Embryonic facial prominence (tissue), 1 donor: Measurements from ENCODE around the gene HIBADH.
"Not testable (repeated sequence)": the region's sequence is repeated elsewhere in the genome, so short reads cannot be mapped to it uniquely, and the experiment has no call there.

ENCODE experiments used
- DNase-seq: peaks from one replicate; pipeline ENCODE4 v3.0.0-alpha.2; 2016; ENCODE audit errors: extremely low spot score

HIBADH gene

GRCh38 chr7:27600247-27600646 is 62.4 kb downstream of the HIBADH start:
- DNase-seq = no peak

DNA sequence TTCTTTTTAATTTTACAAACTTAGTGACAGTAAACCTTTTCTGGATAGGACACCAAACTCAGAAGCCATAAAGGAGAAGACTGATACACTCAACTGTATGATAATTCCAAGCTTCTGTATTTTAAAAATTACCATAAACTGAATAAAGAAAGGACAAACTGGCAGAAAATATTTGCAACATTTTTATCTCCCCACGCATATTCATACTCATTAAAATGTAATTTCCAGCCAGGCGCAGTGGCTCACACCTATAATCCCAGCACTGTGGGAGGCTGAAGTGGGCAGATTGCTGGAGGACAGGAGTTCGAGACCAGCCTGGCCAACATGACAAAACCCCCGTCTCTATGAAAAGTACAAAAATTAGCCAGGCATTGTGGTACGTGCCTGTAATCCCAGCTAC is 67.7 kb downstream of the HIBADH start:
- no peak for DNase-seq

DNA sequence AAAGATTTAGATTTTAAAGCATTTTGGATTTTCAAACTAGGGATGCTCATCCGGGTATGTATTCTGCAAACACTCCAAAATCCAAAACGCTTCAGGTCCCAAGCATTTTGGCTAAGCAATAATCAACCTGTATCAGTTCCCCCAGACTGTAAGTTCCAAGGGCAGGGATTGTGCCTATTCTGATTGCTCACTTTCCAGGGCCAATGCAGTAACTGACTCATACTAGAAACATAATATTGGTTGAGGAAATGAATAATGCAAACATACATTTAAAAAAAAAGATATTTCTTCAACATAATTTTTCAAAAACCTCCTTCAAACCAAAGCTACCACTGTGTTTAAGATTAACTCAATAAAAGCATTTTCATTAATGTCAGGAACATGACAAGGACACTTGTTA is 69.5 kb downstream of the HIBADH start:
- no peak for DNase-seq

DNA sequence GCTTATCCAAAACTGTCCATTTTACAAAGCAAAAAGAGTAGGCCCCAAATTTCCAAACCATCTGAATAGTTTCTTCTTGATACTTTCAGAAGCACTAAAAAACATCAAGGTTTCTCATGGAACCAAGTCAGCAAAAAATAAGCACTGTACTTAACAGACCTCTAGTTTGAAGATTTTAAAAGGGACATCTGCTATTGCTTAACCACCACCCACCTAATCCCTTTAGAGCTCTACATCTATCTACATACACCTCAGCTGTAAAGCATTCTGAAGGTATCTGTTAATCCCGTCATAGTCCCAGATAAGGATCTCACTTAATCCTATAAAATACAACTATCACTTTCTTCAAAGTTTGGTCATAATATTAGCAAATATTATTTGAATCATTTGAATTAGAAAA is 72.3 kb downstream of the HIBADH start:
- DNase-seq = no peak

- no peak for DNase-seq
Measured at GRCh38 chr7:27587429-27587828, 75.3 kb downstream of the HIBADH start.

GRCh38 chr7:27586825-27587224 is 75.9 kb downstream of the HIBADH start:
- no peak for DNase-seq

GRCh38 chr7:27585781-27586447 is 76.8 kb downstream of the HIBADH start:
- no peak for DNase-seq

- no peak for DNase-seq
Measured at GRCh38 chr7:27581906-27582305, 80.8 kb downstream of the HIBADH start.

GRCh38 chr7:27581119-27581518 is 81.6 kb downstream of the HIBADH start:
- no peak for DNase-seq

- DNase-seq = no peak
Measured at GRCh38 chr7:27579565-27579964, 83.1 kb downstream of the HIBADH start.

DNA sequence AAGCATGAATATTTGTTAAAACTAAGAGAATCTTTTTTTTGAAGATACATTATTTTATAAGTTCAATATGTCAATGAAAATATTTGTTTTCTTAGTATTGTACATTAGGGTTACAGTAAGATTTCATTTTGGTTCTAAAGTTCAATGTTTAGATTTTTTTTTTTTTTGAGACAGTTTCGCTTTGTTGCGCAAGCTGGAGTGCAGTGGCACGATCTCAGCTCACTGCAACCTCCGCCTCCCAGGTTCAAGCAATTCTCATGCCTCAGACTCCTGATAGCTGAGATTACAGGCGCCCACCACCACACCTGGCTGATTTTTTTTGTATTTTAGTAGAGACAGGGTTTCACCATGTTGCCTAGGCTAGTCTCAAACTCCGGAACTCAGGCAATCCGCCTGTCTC is 84.5 kb downstream of the HIBADH start:
- DNase-seq = not testable (repeated sequence)

- no peak for DNase-seq
Measured at GRCh38 chr7:27576360-27576944, 86.2 kb downstream of the HIBADH start.

- no peak for DNase-seq
Measured at GRCh38 chr7:27575613-27576012, 87.1 kb downstream of the HIBADH start.

- no peak for DNase-seq
Measured at GRCh38 chr7:27569106-27569505, 93.6 kb downstream of the HIBADH start.

DNA sequence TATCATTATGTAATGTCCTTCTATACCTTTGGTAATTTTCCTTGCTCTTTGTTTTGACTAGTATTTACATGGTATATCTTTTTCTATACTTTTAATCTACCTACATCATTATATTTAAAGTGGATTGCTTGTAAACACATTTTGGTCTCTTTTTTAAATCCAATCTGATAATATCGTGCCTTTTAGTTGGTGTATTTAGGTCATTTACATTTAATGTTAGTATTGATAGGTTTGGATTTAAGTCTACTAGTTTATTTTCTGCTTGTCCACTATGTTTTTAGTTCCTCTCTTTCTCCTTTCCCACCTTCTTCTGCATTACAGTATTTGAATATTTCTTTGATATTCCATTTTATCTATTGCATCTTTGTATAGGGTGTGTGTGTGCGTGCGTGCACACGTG is 95.4 kb downstream of the HIBADH start:
- DNase-seq = no peak

GRCh38 chr7:27564881-27565482 is 97.7 kb downstream of the HIBADH start:
- no peak for DNase-seq

GRCh38 chr7:27560706-27561235 is 101.9 kb downstream of the HIBADH start:
- DNase-seq = no peak

DNA sequence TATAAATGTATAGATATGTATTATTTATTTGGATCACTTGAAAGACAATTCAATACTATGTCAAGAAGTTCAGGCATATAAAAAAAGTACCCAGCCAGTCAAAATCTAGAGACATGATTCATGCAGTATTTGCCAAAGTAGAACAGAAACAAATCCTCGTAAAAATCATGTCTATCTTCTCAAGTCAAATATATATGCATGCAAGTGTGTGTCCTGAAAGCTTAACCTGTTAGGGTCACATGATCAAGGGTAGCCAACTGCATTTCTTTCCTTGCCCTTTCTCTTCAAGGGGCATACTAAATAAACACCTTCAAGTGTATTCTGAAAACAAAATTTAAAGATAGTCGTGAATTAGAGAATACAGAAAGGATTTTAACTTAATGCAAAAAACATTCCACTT is 107.0 kb downstream of the HIBADH start:
- no peak for DNase-seq

DNA sequence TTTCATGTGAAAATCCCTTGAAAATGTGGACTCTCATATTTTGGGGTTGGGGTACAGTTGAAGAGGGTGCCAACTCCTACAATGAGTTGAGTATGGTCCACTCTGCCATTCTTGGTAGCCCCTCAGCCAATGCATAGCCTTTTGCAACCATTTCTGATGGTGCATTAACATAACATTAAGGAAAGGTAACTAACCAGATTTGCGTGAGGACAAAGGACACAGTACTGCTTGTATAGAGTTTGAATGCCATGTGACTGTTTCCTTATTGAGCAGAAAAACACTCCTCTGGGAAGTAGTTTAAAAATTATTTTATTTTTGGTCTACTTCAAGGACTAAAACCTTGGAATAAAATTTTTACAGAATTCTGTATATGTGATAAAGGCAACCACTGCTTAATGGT is 107.9 kb downstream of the HIBADH start:
- no peak for DNase-seq

DNA sequence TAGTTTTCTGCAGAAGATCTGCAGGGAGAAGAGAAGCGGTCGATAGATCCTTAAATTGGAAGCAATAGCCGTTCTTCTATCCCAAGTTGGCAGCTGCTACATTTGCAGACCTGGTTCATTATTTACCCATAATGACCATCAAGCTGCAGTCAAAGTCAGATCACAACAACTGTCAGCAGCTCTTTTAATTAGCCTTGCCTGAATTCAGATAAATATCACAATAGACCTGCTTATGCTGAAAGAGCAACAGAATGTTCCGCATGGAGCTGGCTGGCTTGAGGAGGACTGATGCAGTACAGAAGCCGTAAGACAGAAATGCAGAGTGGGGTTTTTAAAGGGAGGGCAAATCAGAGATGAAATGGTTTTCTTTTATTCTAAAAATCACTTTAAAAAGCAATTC is 109.4 kb downstream of the HIBADH start:
- no peak for DNase-seq

DNA sequence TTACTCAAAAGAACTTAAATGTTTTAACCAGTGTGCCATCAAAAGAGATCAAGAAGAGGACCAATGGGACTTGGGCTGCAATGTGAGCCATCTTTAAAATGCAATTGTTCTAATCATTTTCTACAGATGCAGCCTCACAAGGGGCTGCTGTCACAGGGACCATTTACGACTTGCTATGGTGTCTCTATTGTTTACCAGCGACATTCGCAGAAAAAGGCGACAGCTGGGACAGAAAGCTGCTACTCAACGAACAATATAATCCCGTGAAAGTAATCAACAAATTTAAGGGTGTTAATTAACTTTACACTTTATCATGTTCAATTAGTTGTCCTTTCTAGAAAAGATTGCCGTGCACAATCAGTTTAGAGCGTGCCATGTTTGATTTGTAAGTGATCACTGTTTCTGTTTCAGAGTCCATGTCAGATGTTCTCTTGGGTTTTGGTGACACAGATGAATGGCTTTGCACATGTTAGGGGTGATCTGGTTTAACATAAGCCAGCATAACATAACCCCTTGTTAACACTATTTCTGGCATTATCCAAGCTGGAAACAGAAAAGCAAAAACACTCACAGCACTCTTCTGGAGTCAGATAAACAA is 110.8 kb downstream of the HIBADH start:
- no peak for DNase-seq

DNA sequence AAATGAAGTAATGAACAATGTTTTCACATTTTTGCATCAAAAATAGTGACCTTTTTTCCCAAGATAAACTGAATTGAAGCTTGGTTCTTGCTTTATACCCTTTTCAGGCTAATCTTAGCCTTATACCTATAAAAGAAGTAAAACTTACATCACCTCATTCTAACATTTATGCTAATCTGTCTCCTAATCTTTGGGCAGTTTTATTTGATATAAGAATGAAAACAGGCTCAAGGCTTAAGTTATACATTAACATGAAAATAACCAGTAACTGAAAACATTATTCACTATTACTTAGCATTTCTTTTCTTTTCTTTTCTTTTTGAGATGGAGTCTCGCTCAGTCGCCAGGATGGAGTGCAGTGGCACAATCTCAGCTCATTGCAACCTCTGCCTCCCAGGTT is 113.1 kb downstream of the HIBADH start:
- no peak for DNase-seq

DNA sequence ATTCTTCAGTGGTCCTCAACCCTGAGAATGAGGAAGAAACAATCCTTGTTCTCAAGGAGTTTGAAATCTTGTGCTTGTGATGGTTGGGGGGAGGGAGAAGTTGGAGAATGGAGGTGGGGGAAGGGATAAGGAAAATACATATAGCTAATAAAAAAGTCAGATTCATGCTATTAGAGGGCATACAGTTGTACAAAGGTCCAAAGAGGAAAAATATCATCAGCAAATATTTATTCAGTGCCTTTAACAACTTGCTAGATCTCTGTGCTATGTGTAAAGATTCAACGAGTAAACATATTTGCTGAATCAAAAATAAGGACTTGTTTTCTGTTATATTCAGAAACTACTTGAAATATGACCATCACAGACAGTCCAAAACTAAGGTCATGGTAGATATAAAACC is 114.4 kb downstream of the HIBADH start:
- no peak for DNase-seq
